Measurements from ENCODE around the gene DCC. TPM values are rescaled to one million over a fixed set of nuclear protein-coding genes. Genes with fewer than 3 reads are reported as not detected.

Gene DCC
- total RNA-seq, 2 experiments from 2014 or later, result not detected

GRCh38 chr18:52685316-52685715, 345.3 kb downstream of the DCC start:
- Mint-ChIP-seq H3K36me3 (ENCODE audit: low read depth) (no peaks in the 10 kb centered on the region), H3K9me3 (no peaks in the 10 kb centered on the region), H3K27me3 (no peaks in the 10 kb centered on the region), H3K4me3 (no peak overlapping the region), H3K4me1 (no peaks in the 10 kb centered on the region), H3K27ac (no peak overlapping the region)
- CTCF ChIA-PET, result no interaction called here
- POLR2A ChIA-PET, result no interaction called here
- DNase-seq, result no peak

- Mint-ChIP-seq H3K27me3 (no peaks in the 10 kb centered on the region), H3K4me3 (no peak overlapping the region), H3K36me3 (ENCODE audit: low read depth) (no peaks in the 10 kb centered on the region), H3K27ac (no peak overlapping the region), H3K4me1 (no peaks in the 10 kb centered on the region), H3K9me3 (no peaks in the 10 kb centered on the region)
- ChIA-PET POLR2A (no interaction called here), CTCF (no interaction called here)
- DNase-seq, result no peak
These were observed 351.8 kb downstream of the DCC start for GRCh38 chr18:52691841-52692240.

DNA sequence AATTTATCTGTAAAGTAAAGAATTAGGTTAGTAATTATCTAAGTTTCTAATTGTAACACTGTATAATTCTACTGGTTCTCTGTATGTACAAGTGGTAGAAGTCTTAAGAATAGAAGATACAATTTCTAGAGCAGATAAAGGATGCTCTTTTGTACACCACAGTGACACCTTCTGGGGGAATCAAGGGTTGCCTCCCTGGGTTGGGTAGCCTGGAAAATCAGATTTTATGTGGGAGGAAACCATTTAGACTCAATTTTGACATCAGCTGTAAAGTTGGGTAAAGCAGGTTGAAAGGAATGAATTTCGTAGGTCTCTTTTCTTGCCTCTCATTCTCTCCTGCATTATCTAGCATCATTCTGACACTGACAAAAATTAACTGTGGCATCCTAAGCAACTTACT, 354.8 kb downstream of the DCC start:
- H3K36me3 Mint-ChIP-seq (ENCODE audit: low read depth), result no peaks in the 10 kb centered on the region
- CTCF ChIA-PET, result no interaction called here
- no peaks in the 10 kb centered on the region for H3K9me3 Mint-ChIP-seq
- no peaks in the 10 kb centered on the region for H3K4me1 Mint-ChIP-seq
- no peak overlapping the region for H3K4me3 Mint-ChIP-seq
- no peaks in the 10 kb centered on the region for H3K27me3 Mint-ChIP-seq
- no peak for DNase-seq
- POLR2A ChIA-PET, result no interaction called here
- H3K27ac Mint-ChIP-seq, result no peak overlapping the region

GRCh38 chr18:52700116-52700515, 360.1 kb downstream of the DCC start:
- no peak for DNase-seq
- no peak overlapping the region for H3K4me3 Mint-ChIP-seq
- CTCF ChIA-PET, result no interaction called here
- H3K27me3 Mint-ChIP-seq, result no peaks in the 10 kb centered on the region
- no peaks in the 10 kb centered on the region for H3K36me3 Mint-ChIP-seq (ENCODE audit: low read depth)
- no peak overlapping the region for H3K27ac Mint-ChIP-seq
- no peaks in the 10 kb centered on the region for H3K4me1 Mint-ChIP-seq
- POLR2A ChIA-PET, result no interaction called here
- peaks cover 4% of the 10 kb centered on the region for H3K9me3 Mint-ChIP-seq

DNA sequence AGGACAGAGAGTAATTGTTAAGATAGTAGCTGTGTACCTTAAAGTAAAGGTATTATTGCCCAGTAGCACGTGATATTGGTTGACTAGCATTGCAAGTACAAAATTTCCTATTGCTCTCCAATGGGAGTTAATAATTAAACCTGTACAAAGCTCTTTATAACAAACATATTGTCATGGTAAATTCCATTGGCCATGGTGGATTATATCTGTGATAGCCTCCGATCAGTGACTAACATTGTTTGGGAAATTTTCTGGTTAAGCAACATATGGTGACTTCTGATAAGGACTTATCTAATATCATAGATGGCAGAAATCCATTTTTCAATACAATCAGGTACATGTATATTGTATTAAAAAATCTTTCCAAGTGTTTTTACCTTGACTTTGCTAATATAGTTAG, 360.8 kb downstream of the DCC start:
- no peaks in the 10 kb centered on the region for H3K4me1 Mint-ChIP-seq
- no peaks in the 10 kb centered on the region for H3K27me3 Mint-ChIP-seq
- no peak overlapping the region for H3K4me3 Mint-ChIP-seq
- H3K9me3 Mint-ChIP-seq, result peaks cover 4% of the 10 kb centered on the region
- ChIA-PET CTCF (no interaction called here), POLR2A (no interaction called here)
- H3K36me3 Mint-ChIP-seq (ENCODE audit: low read depth), result no peaks in the 10 kb centered on the region
- no peak for DNase-seq
- H3K27ac Mint-ChIP-seq, result no peak overlapping the region

DNA sequence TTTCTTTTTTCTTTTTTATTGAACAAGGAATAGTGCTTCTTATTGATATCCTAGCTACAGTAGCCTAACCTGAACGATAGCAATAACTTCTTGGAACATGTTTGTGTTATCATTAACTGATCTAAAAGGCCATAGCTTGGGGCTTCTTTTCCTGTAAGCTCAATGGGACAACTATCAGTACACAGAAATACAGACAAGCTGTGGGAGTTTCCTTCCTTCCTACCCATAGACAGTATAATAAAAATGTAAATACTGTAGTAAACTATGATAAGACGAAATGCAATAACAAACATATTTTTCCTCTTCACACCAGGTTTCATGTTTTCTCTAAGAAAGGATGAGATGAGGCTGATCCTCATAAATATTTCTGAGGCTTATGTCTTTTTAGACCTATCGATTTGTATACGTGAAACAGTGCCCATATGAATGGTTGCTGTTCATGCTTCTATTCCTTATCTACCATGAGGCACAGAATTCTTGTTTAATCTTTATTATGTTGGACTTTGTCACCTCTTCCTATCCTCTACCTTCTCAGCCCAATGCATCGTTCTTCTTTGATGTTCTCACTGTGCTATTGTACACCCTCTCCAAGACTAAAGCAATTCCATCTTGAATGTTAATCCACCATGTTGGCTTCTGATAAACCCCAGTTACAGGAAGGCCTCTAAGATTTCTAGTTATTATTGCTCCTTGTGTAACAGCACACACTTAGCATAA, 361.4 kb downstream of the DCC start:
- H3K4me3 Mint-ChIP-seq, result no peak overlapping the region
- no peaks in the 10 kb centered on the region for H3K4me1 Mint-ChIP-seq
- H3K27me3 Mint-ChIP-seq, result no peaks in the 10 kb centered on the region
- CTCF ChIA-PET, result no interaction called here
- H3K36me3 Mint-ChIP-seq (ENCODE audit: low read depth), result no peaks in the 10 kb centered on the region
- H3K27ac Mint-ChIP-seq, result no peak overlapping the region
- DNase-seq, result no peak
- peaks cover 4% of the 10 kb centered on the region for H3K9me3 Mint-ChIP-seq
- POLR2A ChIA-PET, result no interaction called here

GRCh38 chr18:52715421-52715820, 375.4 kb downstream of the DCC start:
- no peak overlapping the region for H3K27ac Mint-ChIP-seq
- no peaks in the 10 kb centered on the region for H3K9me3 Mint-ChIP-seq
- no peaks in the 10 kb centered on the region for H3K27me3 Mint-ChIP-seq
- no peak for DNase-seq
- no peaks in the 10 kb centered on the region for H3K4me1 Mint-ChIP-seq
- H3K4me3 Mint-ChIP-seq, result no peak overlapping the region
- ChIA-PET POLR2A (no interaction called here), CTCF (interaction anchor here (0.5 kb wide), 1 partner anchor 1084 kb away, joined by 3 read pairs; no protein-coding TSS in a partner anchor)
- no peaks in the 10 kb centered on the region for H3K36me3 Mint-ChIP-seq (ENCODE audit: low read depth)

- no peaks in the 10 kb centered on the region for H3K27me3 Mint-ChIP-seq
- ChIA-PET CTCF (no interaction called here), POLR2A (no interaction called here)
- H3K27ac Mint-ChIP-seq, result no peak overlapping the region
- no peaks in the 10 kb centered on the region for H3K36me3 Mint-ChIP-seq (ENCODE audit: low read depth)
- no peaks in the 10 kb centered on the region for H3K9me3 Mint-ChIP-seq
- no peaks in the 10 kb centered on the region for H3K4me1 Mint-ChIP-seq
- H3K4me3 Mint-ChIP-seq, result no peak overlapping the region
- DNase-seq, result no peak
These were observed 376.0 kb downstream of the DCC start for GRCh38 chr18:52715991-52716390.

DNA sequence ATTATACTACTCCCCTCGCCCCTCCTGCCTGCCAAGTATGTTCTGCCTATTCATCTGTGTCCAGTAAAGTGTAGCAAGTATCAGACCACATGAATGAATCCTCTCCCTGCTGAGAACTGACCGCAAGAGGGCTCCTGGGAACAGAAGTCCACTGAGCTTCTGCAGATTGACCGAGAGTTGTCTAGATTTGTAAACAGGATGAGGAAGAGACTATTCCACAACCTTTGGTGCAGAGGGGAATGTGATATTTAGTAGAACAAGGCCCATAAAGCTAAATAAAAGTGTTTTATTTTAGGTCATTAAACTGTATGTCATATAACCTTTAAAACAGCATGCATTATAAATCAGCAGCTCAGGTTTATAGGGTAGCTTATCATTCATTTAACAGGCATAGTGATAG, 377.0 kb downstream of the DCC start:
- Mint-ChIP-seq H3K27me3 (no peaks in the 10 kb centered on the region), H3K27ac (no peak overlapping the region), H3K4me3 (no peak overlapping the region), H3K36me3 (ENCODE audit: low read depth) (no peaks in the 10 kb centered on the region), H3K9me3 (no peaks in the 10 kb centered on the region), H3K4me1 (no peaks in the 10 kb centered on the region)
- DNase-seq, result no peak
- CTCF ChIA-PET, result no interaction called here
- POLR2A ChIA-PET, result no interaction called here

- CTCF ChIA-PET, result no interaction called here
- POLR2A ChIA-PET, result no interaction called here
- no peaks in the 10 kb centered on the region for H3K4me1 Mint-ChIP-seq
- no peaks in the 10 kb centered on the region for H3K9me3 Mint-ChIP-seq
- H3K27me3 Mint-ChIP-seq, result no peaks in the 10 kb centered on the region
- H3K27ac Mint-ChIP-seq, result no peak overlapping the region
- H3K4me3 Mint-ChIP-seq, result no peak overlapping the region
- no peak for DNase-seq
- no peaks in the 10 kb centered on the region for H3K36me3 Mint-ChIP-seq (ENCODE audit: low read depth)
These were observed 382.9 kb downstream of the DCC start for GRCh38 chr18:52722904-52723303.

GRCh38 chr18:52723550-52723970, 383.6 kb downstream of the DCC start:
- POLR2A ChIA-PET, result no interaction called here
- CTCF ChIA-PET, result no interaction called here
- no peak for DNase-seq
- H3K27ac Mint-ChIP-seq, result no peak overlapping the region
- H3K36me3 Mint-ChIP-seq (ENCODE audit: low read depth), result no peaks in the 10 kb centered on the region
- H3K27me3 Mint-ChIP-seq, result no peaks in the 10 kb centered on the region
- H3K4me1 Mint-ChIP-seq, result no peaks in the 10 kb centered on the region
- H3K9me3 Mint-ChIP-seq, result no peaks in the 10 kb centered on the region
- H3K4me3 Mint-ChIP-seq, result no peak overlapping the region

GRCh38 chr18:52730972-52731619, 391.1 kb downstream of the DCC start:
- H3K36me3 Mint-ChIP-seq (ENCODE audit: low read depth), result no peaks in the 10 kb centered on the region
- POLR2A ChIA-PET, result no interaction called here
- no peak overlapping the region for H3K27ac Mint-ChIP-seq
- no peak overlapping the region for H3K4me3 Mint-ChIP-seq
- CTCF ChIA-PET, result no interaction called here
- H3K4me1 Mint-ChIP-seq, result no peaks in the 10 kb centered on the region
- no peaks in the 10 kb centered on the region for H3K9me3 Mint-ChIP-seq
- no peak for DNase-seq
- H3K27me3 Mint-ChIP-seq, result no peaks in the 10 kb centered on the region

GRCh38 chr18:52738946-52739345, 398.9 kb downstream of the DCC start:
- Mint-ChIP-seq H3K36me3 (ENCODE audit: low read depth) (no peaks in the 10 kb centered on the region), H3K4me1 (no peaks in the 10 kb centered on the region), H3K27me3 (no peaks in the 10 kb centered on the region), H3K9me3 (peaks cover 3% of the 10 kb centered on the region), H3K4me3 (no peak overlapping the region), H3K27ac (no peak overlapping the region)
- POLR2A ChIA-PET, result no interaction called here
- CTCF ChIA-PET, result no interaction called here
- no peak for DNase-seq

DNA sequence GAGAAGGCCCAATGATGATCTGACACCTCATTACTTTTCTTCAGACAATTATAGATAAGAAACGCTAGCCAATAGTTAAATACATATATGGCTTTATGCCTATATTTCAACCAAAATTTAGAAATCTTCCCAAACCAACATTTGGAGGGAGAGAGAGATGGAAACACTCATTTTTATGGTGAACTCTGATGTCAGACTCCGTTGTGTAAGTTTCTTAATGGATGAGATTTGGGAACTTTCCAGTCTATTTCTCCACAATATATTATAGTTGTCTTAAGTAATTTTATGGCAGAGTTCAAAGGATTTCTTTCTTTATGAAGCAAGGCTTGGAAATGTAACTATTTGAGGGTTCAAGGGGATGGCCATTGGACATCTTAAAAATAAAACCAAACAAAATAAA, 407.0 kb downstream of the DCC start:
- ChIA-PET CTCF (no interaction called here), POLR2A (no interaction called here)
- H3K27me3 Mint-ChIP-seq, result no peaks in the 10 kb centered on the region
- H3K36me3 Mint-ChIP-seq (ENCODE audit: low read depth), result no peaks in the 10 kb centered on the region
- H3K4me3 Mint-ChIP-seq, result no peak overlapping the region
- peaks cover 7% of the 10 kb centered on the region for H3K9me3 Mint-ChIP-seq
- DNase-seq, result no peak
- no peak overlapping the region for H3K27ac Mint-ChIP-seq
- no peaks in the 10 kb centered on the region for H3K4me1 Mint-ChIP-seq

All from activated CD4-positive, alpha-beta memory T cell treated with anti-CD3 and anti-CD28 coated beads, Interleukin-2, amount 10 ng/mL, durations not matched to agents 7 days and 5 days (primary cell).